Vagina (tissue), 2 donors: ENCODE data around the gene MT1B.

ENCODE experiments used
- CTCF ChIP-seq, 3 experiments: fragments of 450-650 bp in 2 of 3; fragments of 200-600 bp in 1 of 3; sonication (generic) in 1 of 3; IDR thresholded peaks; one replicate each; pipeline ENCODE4 v1.5.1; 2017 to 2019; ENCODE audit warnings: antibody characterized with exemption in 3 of 3, mild to moderate bottlenecking in 2 of 3, moderate library complexity in 2 of 3
- POLR2A ChIP-seq, 2 donors: fragments of 450-650 bp; IDR thresholded peaks; one replicate each; pipeline ENCODE4 v1.6.1; 2017; ENCODE audit warnings: antibody characterized with exemption in 2 of 2, mild to moderate bottlenecking in 2 of 2, moderate library complexity in 2 of 2
- POLR2AphosphoS5 ChIP-seq, 2 donors: sonication (generic); formaldehyde crosslinking; IDR thresholded peaks; one replicate each; pipeline ENCODE4 v1.9.0; 2017; ENCODE audit warnings: antibody characterized with exemption in 2 of 2, mild to moderate bottlenecking in 2 of 2, low read depth in 1 of 2; ENCODE audit not compliant: insufficient read depth in 1 of 2

- TF ChIP-seq POLR2A (IDR thresholded peaks at IDR 0.05) (no peak), CTCF (IDR thresholded peaks at IDR 0.05) (no peak), POLR2AphosphoS5 (IDR thresholded peaks at IDR 0.05; ENCODE audit: insufficient read depth in 1 of 2, low read depth in 1 of 2) (no peak)
Observed at GRCh38 chr16:56643833-56644232, 7.9 kb upstream of the MT1B start.
